ENCODE results near the gene RAB42.

DNA sequence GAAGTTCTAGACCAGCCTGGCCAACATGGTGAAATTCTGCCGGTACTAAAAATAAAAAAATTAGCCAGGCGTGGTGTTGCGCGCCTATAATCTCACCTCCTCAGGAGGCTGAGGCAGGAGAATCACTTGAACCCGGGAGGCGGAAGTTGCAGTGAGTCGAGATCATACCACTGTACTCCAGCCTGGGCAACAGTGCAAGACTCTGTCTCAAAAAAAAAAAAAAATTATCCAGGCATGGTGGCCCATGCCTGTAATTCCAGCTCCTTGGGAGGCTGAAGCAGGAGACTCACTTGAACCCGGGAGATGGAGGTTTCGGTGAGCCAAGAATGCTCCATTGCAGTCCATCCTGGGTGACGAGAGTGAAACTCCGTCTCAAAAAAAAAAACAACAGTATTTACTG is 18.5 kb upstream of the RAB42 start:
- TF ChIP-seq CTCF (IDR thresholded peaks at IDR 0.05 in 8 of 11, conservative IDR thresholded peaks at IDR 0.05 in 3 of 11): no peak
- TF ChIP-seq POLR2AphosphoS5 (IDR thresholded peaks at IDR 0.05): no peak
- no peak for TF ChIP-seq POLR2A (IDR thresholded peaks at IDR 0.05)

Measured in spleen (tissue), 7 donors.